HG02870 (cell line): ENCODE results near the gene STRN3.
A peak's percentile ranks its signal among the peaks of the same experiment; 100 is the strongest.

Experiments used
- ATAC-seq: cut with Tn5 transposase; IDR thresholded peaks from one replicate; pipeline ENCODE4 v1.9.1; 2021; ENCODE audit warnings: mild to moderate bottlenecking, moderate library complexity; ENCODE audit not compliant: unreplicated experiment

STRN3 gene

GRCh38 chr14:30876692-30877091, 149.5 kb downstream of the STRN3 start:
- ATAC-seq, result no peak

GRCh38 chr14:30875788-30876053, 150.5 kb downstream of the STRN3 start:
- ATAC-seq, result no peak

- ATAC-seq, result peak; percentile 14
Observed at GRCh38 chr14:30874999-30875787, 151.0 kb downstream of the STRN3 start.

GRCh38 chr14:30874120-30874998, 151.8 kb downstream of the STRN3 start, which contains the start of gene COCH:
COCH (plus strand) TSS chr14:30874559; CDS start chr14:30874939, 380 bp downstream.
- ATAC-seq, result peak; percentile 73

GRCh38 chr14:30873308-30874119, 152.7 kb downstream of the STRN3 start:
- no peak for ATAC-seq

GRCh38 chr14:30872602-30873001, 153.6 kb downstream of the STRN3 start:
- no peak for ATAC-seq

GRCh38 chr14:30869551-30870155, 156.5 kb downstream of the STRN3 start:
- ATAC-seq, result no peak

- no peak for ATAC-seq
Observed at GRCh38 chr14:30868736-30869135, 157.4 kb downstream of the STRN3 start.

- no peak for ATAC-seq
Observed at GRCh38 chr14:30864934-30865333, 161.2 kb downstream of the STRN3 start.

- no peak for ATAC-seq
Observed at GRCh38 chr14:30861200-30861599, 165.0 kb downstream of the STRN3 start.

GRCh38 chr14:30855345-30856037, 170.7 kb downstream of the STRN3 start:
- ATAC-seq, result peak; percentile 59

GRCh38 chr14:30854492-30854891, 171.7 kb downstream of the STRN3 start:
- peak; percentile 50 for ATAC-seq

- ATAC-seq, result no peak
Observed at GRCh38 chr14:30853946-30854345, 172.2 kb downstream of the STRN3 start.

- no peak for ATAC-seq
Observed at GRCh38 chr14:30849983-30850382, 176.2 kb downstream of the STRN3 start.

- ATAC-seq, result peak; percentile 95
Observed at GRCh38 chr14:30849354-30849753, 176.8 kb downstream of the STRN3 start.

GRCh38 chr14:30848449-30849240, 177.5 kb downstream of the STRN3 start:
- ATAC-seq, result no peak
